Measurements from ENCODE around the gene NDUFS8.

Gene NDUFS8

DNA sequence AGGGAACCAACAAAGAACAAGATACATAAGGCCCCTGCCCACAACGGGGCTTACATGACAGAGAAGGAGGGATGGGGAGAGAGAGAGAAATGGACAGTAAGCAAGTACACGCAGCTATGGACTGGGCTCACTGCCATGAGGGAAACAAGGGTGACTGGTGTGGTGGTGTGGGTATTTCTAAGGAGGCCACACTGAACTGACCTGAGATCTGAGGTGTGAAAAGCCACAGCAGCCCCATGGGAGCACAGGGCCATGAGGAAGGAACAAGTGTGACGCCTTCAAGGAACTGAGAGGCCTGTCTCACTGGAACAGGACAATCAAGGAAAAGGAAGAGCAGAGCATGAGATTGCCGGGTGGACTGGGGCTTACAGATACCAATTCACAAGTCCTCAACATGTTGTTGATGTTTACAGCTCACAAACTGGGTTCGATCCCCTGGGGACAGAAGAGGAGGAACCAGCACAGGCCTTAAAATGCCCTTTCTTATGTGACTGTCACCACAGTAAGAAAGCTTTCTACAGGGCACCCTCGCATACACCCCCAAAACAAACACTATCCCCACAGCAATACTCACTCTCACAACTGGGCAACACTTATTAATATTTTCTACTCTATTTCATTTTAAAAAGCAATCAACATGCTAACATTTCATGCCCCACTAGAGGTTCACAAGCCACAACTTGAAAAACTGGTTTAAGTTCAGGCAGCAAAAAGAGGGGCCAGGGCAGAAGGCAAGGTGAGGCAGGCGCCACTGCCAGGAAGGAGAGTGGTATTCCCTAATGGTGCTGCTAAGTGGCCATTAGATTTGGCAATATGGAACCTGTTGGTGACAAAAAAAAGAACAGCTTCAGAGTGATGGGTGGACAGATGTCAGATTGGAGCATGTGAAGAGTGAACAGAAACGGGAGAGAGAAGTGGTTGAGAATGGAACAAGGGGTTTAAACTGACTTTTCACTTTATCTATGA, 47.4 kb downstream of the NDUFS8 start:
- no peak for DNase-seq (ENCODE audit: low spot score)

DNA sequence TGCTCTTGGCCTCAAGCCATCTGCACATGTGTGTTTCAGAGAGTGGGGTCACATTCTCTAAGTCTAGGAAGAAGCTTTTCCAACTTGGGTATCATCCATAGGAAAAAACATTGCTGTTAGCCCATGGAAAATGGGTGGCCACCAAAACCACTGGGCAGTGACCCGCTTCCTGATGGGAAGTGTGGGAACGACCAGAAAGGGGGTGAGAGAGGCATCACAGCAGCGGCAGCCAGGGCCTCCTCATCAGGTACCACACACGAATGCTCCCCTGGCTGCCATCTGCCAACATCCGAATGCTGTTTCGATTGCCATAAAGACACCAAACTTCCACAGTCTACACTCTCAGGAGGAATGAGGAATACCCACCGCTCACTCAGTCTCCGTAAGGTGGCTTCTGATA, 50.4 kb downstream of the NDUFS8 start:
- DNase-seq (ENCODE audit: low spot score) = no peak

- DNase-seq (ENCODE audit: low spot score) = no peak
These were observed 51.2 kb downstream of the NDUFS8 start for GRCh38 chr11:68081691-68082090.

DNA sequence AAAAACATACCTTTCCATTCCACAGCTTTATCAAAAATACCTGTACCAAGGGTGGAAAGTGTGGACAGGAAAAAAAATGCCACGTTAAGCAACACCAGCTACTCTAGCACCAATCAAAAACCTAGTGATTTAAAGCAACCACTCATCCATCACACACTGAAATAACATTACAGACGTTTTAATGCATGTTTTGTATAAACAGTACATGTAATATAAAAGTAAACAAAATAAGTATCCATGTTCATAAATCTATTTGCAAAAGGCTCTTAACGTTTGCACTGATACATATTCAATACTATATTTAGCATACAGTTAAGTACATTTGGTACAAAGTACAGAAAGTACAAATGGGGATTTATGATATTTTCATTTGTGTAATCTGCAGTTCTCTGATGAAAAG, 52.0 kb downstream of the NDUFS8 start:
- DNase-seq (ENCODE audit: low spot score) = no peak

- DNase-seq (ENCODE audit: low spot score) = no peak
These were observed 53.0 kb downstream of the NDUFS8 start for GRCh38 chr11:68083517-68083916.
